ENCODE measurements around the gene PROSER2.

- TF ChIP-seq CTCF (IDR thresholded peaks at IDR 0.05; ENCODE audit: extremely low read depth in 1 of 2, insufficient read depth in 1 of 2, low read depth in 1 of 2, low read length in 2 of 2) = no peak
- no peak for TF ChIP-seq EZH2 (IDR thresholded peaks at IDR 0.05; ENCODE audit: borderline replicate concordance, low read depth, low read length, severe bottlenecking)
Observed at GRCh38 chr10:11835061-11835460, 11.9 kb downstream of the PROSER2 start.
